GM18505 (cell line): ENCODE measurements around the gene ANKZF1.

Experiments used
- ATAC-seq: cut with Tn5 transposase; IDR thresholded peaks from one replicate; pipeline ENCODE4 v1.9.1; 2021; ENCODE audit not compliant: unreplicated experiment
- POLR2A ChIP-seq: IDR thresholded peaks from 4 replicates; pipeline ENCODE4 v1.6.1; 2011; ENCODE audit warnings: borderline replicate concordance; ENCODE audit not compliant: insufficient read depth, insufficient read length; ENCODE audit errors: extremely low read depth

Gene ANKZF1

DNA sequence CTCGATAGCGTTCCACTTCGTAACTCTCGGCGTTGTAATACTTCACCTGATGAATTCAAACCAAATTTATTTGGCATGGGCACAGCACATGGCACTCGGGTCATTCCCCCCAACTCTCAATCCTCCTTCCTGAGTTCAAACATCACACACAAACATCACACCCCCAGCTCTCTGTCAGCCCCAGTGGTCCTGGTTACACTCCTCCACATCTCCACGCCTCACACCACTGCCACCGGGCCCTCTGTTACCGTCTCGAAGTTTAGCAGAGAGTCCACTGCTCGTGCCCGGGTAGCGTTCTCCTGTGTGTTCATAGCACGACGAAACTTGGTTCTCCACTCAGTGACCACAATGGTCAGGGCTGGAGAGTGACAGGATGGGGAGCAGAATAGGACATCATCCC is 15.5 kb upstream of the ANKZF1 start:
- TF ChIP-seq POLR2A: no peak
- no peak for ATAC-seq

- no peak for TF ChIP-seq POLR2A
- no peak for ATAC-seq
These were observed 14.8 kb upstream of the ANKZF1 start for GRCh38 chr2:219214786-219215185.

- no peak for ATAC-seq
- no peak for TF ChIP-seq POLR2A
These were observed 13.6 kb upstream of the ANKZF1 start for GRCh38 chr2:219215871-219216534.

- no peak for TF ChIP-seq POLR2A
- no peak for ATAC-seq
These were observed 13.1 kb upstream of the ANKZF1 start for GRCh38 chr2:219216535-219216915.

DNA sequence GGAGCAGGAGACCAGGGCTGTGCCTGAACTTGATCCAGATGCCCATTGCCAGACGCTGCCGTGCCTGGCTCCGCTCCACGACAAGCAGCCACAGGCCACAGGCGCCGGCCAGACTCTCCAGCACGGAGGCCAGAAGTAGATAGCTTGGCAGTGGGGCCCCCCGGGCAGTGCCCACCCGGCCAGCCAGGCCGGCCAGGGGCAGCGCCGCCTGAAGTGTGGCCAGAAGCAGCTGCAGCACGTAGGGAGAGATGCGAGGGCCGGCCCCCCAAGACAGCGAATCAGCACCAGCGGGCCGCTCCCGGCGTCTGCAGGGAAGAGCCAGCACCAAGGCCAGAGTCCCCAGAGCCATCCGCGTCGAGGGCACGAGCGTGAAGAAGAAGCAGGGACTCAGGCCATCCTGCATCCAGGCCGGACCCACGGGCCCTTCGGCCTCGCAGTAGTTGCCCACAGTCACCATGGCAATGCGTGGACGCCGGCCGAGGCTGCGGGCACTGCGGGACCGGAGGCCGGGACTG is 11.3 kb upstream of the ANKZF1 start:
- no peak for TF ChIP-seq POLR2A
- ATAC-seq: peak; percentile 22

DNA sequence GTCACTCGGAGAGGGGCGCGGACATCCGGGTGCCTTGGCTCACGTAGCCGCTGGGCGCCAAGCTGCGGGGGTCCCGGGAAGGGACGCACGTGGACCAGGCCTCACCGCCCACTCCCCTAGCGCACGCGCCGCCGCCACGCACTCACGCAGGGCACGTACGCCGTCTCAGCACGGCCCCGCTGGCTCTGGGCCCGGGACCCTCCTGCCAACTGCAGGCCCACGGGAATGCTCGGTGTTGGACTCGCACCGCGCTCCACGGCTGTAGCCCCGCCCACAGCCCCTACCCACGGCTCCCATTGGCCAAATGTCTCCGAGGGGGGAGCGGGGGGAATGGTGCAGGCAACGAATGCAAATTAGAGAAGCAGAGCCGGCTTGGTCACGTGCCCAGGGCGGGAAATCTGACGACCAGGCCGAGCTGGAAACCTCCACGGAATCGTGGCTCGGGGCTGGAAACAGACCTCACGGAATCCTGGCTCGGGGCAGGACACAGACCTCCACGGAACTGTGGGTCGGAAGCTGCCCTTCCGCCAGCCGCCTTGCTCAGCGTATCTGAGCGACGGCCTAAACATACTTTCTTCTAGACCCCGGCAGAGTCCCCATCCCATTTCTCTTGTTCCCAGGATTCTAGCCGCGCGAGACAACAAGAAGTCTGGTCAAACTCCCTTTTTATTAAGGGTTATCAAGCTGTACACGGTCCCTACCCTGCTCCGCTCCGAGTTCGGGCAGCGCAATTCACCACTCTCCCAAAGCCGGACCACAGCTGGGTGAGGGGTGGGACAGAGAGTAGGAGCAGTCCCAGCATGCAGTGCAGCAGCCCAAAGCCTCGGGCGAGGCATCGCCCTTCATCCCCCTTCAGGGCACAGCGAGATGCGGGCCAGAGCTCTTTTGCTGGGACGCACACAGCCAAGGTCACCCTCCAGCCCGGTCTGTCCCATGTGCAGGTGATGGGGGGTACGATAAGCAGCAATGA is 10.6 kb upstream of the ANKZF1 start, which contains the start of gene ABCB6:
TSS of gene ABCB6 (minus strand) at position 227 of the 970 bp plus-strand sequence. CDS start 285 bp downstream, outside the sequence.
- TF ChIP-seq POLR2A: peak; percentile 72
- peak; percentile 84 for ATAC-seq

DNA sequence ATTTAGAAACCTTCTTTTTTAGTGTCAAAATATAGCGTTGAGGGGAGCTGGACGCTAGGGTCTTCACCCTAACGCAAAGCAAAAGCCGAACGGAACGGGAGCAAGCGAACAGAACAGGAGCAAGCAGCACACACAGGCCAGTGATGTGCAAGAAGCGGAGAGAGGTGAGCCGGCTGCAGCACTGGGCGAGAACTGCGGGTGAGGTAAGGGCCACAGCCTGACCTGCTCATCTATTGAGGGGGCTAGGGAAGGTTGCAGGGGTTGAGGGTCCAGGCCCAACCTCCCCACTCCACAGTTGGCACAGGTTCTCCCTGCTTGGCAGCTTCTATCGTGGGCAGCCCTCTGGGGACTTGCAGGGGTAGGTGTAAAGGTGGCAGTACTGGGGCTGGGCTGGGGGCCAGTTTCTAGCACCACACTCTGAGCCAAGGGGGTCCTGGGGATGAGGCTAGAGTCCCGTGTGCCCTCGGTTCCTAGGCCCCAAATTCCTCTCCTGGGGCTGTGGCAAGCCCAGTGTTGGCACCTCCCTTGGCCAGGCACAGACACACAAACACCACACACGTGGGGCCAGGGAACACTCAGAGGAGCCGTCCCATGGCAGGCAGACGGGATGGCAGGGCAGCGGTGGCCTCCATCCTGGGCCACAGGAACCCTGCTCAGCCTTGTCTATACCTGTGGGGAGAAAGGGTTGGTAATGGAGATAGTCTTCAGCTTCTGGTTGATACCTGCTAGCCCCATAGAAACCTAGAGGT is 9.6 kb upstream of the ANKZF1 start:
- no peak for TF ChIP-seq POLR2A
- no peak for ATAC-seq

GRCh38 chr2:219220652-219221402 is 8.8 kb upstream of the ANKZF1 start:
- no peak for ATAC-seq
- no peak for TF ChIP-seq POLR2A

- TF ChIP-seq POLR2A: no peak
- no peak for ATAC-seq
These were observed 7.6 kb upstream of the ANKZF1 start for GRCh38 chr2:219221957-219222518.

GRCh38 chr2:219223831-219224610 is 5.6 kb upstream of the ANKZF1 start:
- no peak for TF ChIP-seq POLR2A
- ATAC-seq: no peak

DNA sequence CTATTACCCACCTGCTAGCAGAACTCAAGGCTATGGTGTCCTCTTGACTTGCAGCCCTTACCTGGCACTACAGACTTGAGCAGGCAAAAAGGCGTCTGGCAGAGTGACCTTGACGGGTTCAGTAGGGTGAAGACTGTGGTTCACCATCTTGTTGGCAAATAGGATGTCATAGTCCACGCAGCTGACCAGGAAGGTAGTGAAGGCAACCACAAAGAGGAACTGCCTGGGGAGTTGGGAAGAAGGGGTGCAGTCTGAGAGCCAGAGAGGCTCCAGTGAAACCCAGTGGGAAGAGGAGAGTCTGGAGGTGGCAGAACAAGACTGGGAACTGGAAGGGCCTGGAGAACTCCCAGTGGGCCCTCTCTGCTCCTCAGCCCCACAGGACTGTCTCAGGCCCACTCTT is 4.3 kb upstream of the ANKZF1 start:
- no peak for TF ChIP-seq POLR2A
- ATAC-seq: no peak
